Kidney (tissue), 14 donors: ENCODE results near the gene NR2E1. TPM values are rescaled to one million over a fixed set of nuclear protein-coding genes. Genes with fewer than 3 reads are reported as not detected.

Experiments
- DNase-seq, 5 donors: peaks; one replicate each; pipeline ENCODE4 v3.0.0-alpha.2; 2013 to 2020
- FAIRE-seq: peaks from 2 replicates; lab custom pipeline; 2012; peaks lifted over from hg19 to GRCh38; lab: Jason Lieb, UNC
- H3K27ac ChIP-seq, 2 donors: one replicate each; pipeline ENCODE4 v1.7.0; 2013; ENCODE audit warnings: low read depth in 2 of 2, low read length in 2 of 2, inconsistent platforms in 1 of 2
- H3K27me3 ChIP-seq: one replicate; pipeline ENCODE4 v1.7.1; 2013; ENCODE audit warnings: low read length, inconsistent platforms; ENCODE audit not compliant: control insufficient read depth, insufficient read depth
- H3K36me3 ChIP-seq, 3 donors: one replicate each; pipeline versions ENCODE4 v1.7.0 to v1.7.1; 2013; ENCODE audit warnings: low read length in 3 of 3, control low read depth in 1 of 3, inconsistent platforms in 1 of 3; ENCODE audit not compliant: insufficient read depth in 3 of 3, control insufficient read depth in 2 of 3
- H3K4me1 ChIP-seq, 3 donors: one replicate each; pipeline versions ENCODE4 v1.7.0 to v1.7.1; 2013; ENCODE audit warnings: low read length in 3 of 3, inconsistent platforms in 1 of 3, low read depth in 1 of 3; ENCODE audit not compliant: control insufficient read depth in 2 of 3, insufficient read depth in 2 of 3
- H3K4me3 ChIP-seq, 3 donors: one replicate each; pipeline versions ENCODE4 v1.7.0 to v1.8.1; 2013; ENCODE audit warnings: low read length in 3 of 3, control low read depth in 1 of 3, inconsistent platforms in 1 of 3
- H3K9ac ChIP-seq, 3 donors: one replicate each; pipeline versions ENCODE4 v1.7.0 to v1.7.1; 2013; ENCODE audit warnings: low read length in 3 of 3, control low read depth in 1 of 3, inconsistent platforms in 1 of 3
- H3K9me3 ChIP-seq, 3 donors: one replicate each; pipeline versions ENCODE4 v1.7.0 to v1.7.1; 2013; ENCODE audit warnings: low read length in 3 of 3, control low read depth in 1 of 3, inconsistent platforms in 1 of 3; ENCODE audit not compliant: control insufficient read depth in 2 of 3, insufficient read depth in 1 of 3
- CTCF ChIP-seq: IDR thresholded peaks from 3 replicates; pipeline ENCODE4 v1.5.1; 2012; ENCODE audit warnings: mild to moderate bottlenecking, moderate library complexity, borderline replicate concordance; ENCODE audit not compliant: insufficient read depth; ENCODE audit errors: extremely low read depth
- intact Hi-C: fragments of 100-400 bp; cut with DNase I; formaldehyde crosslinking; loops from one replicate; pipeline ENCODE4 v1.11.1; 2022
- polyA plus RNA-seq: library from polyadenylated mRNA; stranded (reverse); fragments of 350-450 nt; fragmentation: Illumina TruSeq; extraction: RNeasy Lipid Tissue Mini Kit (QIAGEN cat#74804); gene quantifications from one replicate; pipeline ENCODE4 v1.2.3, GENCODE V29; 2014; ENCODE audit warnings: low read depth, low replicate concordance; ENCODE audit not compliant: insufficient read depth
- total RNA-seq: library from RNA; stranded (reverse); fragmentation: NEBNext Ultra II Directional; extraction: Animal tissue kit (Norgen Biotek cat#: 25700); gene quantifications from one replicate; pipeline ENCODE4 v1.2.1, GENCODE V29; 2021
- donor health status: control.
- donor health status: control.
- donor health status: control.
- donor health status: control.
- donor health status: control.
- donor health status: DM: yes; HTN: yes; CAD: no.
- donor health status: Normal renal cell carcinoma (clear cell type).

NR2E1 gene
- total and polyA plus RNA-seq, 2 donors from 2014 or later, result not detected

- no peak overlapping the region for H3K9ac ChIP-seq
- H3K27me3 ChIP-seq, result no peaks in the 10 kb centered on the region
- DNase-seq, result no peak
- H3K27ac ChIP-seq, result no peak overlapping the region
- no peak for TF ChIP-seq CTCF
- no peaks in the 10 kb centered on the region for H3K4me1 ChIP-seq
- H3K4me3 ChIP-seq, result no peak overlapping the region
- FAIRE-seq, result no peak
- H3K36me3 ChIP-seq, result no peaks in the 10 kb centered on the region
- intact Hi-C loops, result no loop called here
- H3K9me3 ChIP-seq, result no peaks in the 10 kb centered on the region
Observed at GRCh38 chr6:108193835-108194234, 28.0 kb downstream of the NR2E1 start.

GRCh38 chr6:108194503-108194902 lies 28.7 kb downstream of the NR2E1 start:
- no peak for FAIRE-seq
- intact Hi-C loops, result no loop called here
- Histone ChIP-seq H3K36me3 (no peaks in the 10 kb centered on the region), H3K27me3 (no peaks in the 10 kb centered on the region), H3K27ac (no peak overlapping the region), H3K4me1 (no peaks in the 10 kb centered on the region), H3K4me3 (no peak overlapping the region), H3K9ac (no peak overlapping the region), H3K9me3 (no peaks in the 10 kb centered on the region)
- no peak for DNase-seq
- TF ChIP-seq CTCF, result no peak

GRCh38 chr6:108195209-108195608 lies 29.4 kb downstream of the NR2E1 start:
- intact Hi-C loops, result no loop called here
- no peaks in the 10 kb centered on the region for H3K4me1 ChIP-seq
- H3K36me3 ChIP-seq, result no peaks in the 10 kb centered on the region
- no peak for TF ChIP-seq CTCF
- H3K27ac ChIP-seq, result no peak overlapping the region
- H3K27me3 ChIP-seq, result no peaks in the 10 kb centered on the region
- FAIRE-seq, result no peak
- H3K9me3 ChIP-seq, result no peaks in the 10 kb centered on the region
- no peak overlapping the region for H3K9ac ChIP-seq
- no peak for DNase-seq
- H3K4me3 ChIP-seq, result no peak overlapping the region
